Muscle layer of duodenum (tissue), 2 donors: Measurements from ENCODE around the gene CLDN22.

Experiments used
- H3K27ac ChIP-seq: one replicate; pipeline ENCODE4 v1.7.0; 2013; ENCODE audit warnings: mild to moderate bottlenecking, low read length
- H3K27me3 ChIP-seq: one replicate; pipeline ENCODE4 v1.7.0; 2013; ENCODE audit warnings: low read depth, mild to moderate bottlenecking, control low read depth, low read length
- H3K36me3 ChIP-seq, 2 donors: one replicate each; pipeline ENCODE4 v1.7.0; 2013; ENCODE audit warnings: low read length in 2 of 2, control low read depth in 1 of 2, mild to moderate bottlenecking in 1 of 2; ENCODE audit not compliant: insufficient read depth in 2 of 2, control insufficient read depth in 1 of 2
- H3K4me1 ChIP-seq, 2 donors: one replicate each; pipeline ENCODE4 v1.7.0; 2013; ENCODE audit warnings: low read length in 2 of 2, mild to moderate bottlenecking in 2 of 2, control low read depth in 1 of 2, moderate library complexity in 1 of 2; ENCODE audit not compliant: insufficient read depth in 2 of 2, control insufficient read depth in 1 of 2
- H3K4me3 ChIP-seq, 2 donors: one replicate each; pipeline ENCODE4 v1.7.0; 2013; ENCODE audit warnings: low read length in 2 of 2, low read depth in 1 of 2, mild to moderate bottlenecking in 1 of 2
- H3K9me3 ChIP-seq, 2 donors: one replicate each; pipeline ENCODE4 v1.7.0; 2013; ENCODE audit warnings: low read length in 2 of 2, control low read depth in 1 of 2, mild to moderate bottlenecking in 1 of 2; ENCODE audit not compliant: control insufficient read depth in 1 of 2
- donor health status: healthy.

CLDN22 gene

DNA sequence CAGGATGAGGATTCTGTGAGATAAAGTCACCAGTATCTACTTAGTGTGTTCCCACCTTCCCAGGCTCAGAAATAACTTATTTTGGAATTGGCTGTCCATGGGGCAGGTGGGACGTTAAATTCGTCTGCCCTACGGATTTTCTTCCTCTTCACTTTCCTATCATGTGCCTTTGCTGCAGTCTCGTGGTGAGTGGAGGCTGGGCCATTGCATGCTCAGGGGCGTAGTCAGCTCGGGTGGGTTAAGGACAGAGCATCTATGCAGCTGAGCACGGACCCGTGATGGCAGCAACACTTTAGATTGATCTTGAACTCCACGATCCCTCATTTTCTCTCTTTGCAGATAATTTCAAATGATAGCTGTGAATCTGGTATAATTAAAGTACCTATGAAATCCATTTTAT is 51.5 kb downstream of the CLDN22 start:
- no peaks in the 10 kb centered on the region for H3K27me3 ChIP-seq
- no peaks in the 10 kb centered on the region for H3K9me3 ChIP-seq
- no peak overlapping the region for H3K4me3 ChIP-seq
- H3K27ac ChIP-seq: no peak overlapping the region
- H3K36me3 ChIP-seq: peaks cover 32 to 56% of the 10 kb centered on the region in 2 donors
- H3K4me1 ChIP-seq: no peaks in the 10 kb centered on the region
